ENCODE results near the gene AMER3.

AMER3 gene

GRCh38 chr2:130762910-130763385, 7.6 kb downstream of the AMER3 start:
- DNase-seq (ENCODE audit: insufficient read length, low spot score) (no peak), FAIRE-seq (no peak)
- no peak for TF ChIP-seq CTCF (IDR thresholded peaks at IDR 0.05; ENCODE audit: insufficient read depth, missing control alignments)

- no peak for FAIRE-seq
- DNase-seq (ENCODE audit: insufficient read length, low spot score) = no peak
- no peak for TF ChIP-seq CTCF (IDR thresholded peaks at IDR 0.05; ENCODE audit: insufficient read depth, missing control alignments)
These were observed 8.1 kb downstream of the AMER3 start for GRCh38 chr2:130763405-130763804.

- FAIRE-seq (no peak), DNase-seq (ENCODE audit: insufficient read length, low spot score) (no peak)
- TF ChIP-seq CTCF (IDR thresholded peaks at IDR 0.05; ENCODE audit: insufficient read depth, missing control alignments) = no peak
These were observed 8.9 kb downstream of the AMER3 start for GRCh38 chr2:130764035-130764820.

GRCh38 chr2:130764821-130765115, 9.4 kb downstream of the AMER3 start:
- no peak for TF ChIP-seq CTCF (IDR thresholded peaks at IDR 0.05; ENCODE audit: insufficient read depth, missing control alignments)
- FAIRE-seq = no peak
- DNase-seq (ENCODE audit: insufficient read length, low spot score) = no peak

GRCh38 chr2:130765464-130765863, 10.1 kb downstream of the AMER3 start:
- TF ChIP-seq CTCF (IDR thresholded peaks at IDR 0.05; ENCODE audit: insufficient read depth, missing control alignments) = no peak
- DNase-seq (ENCODE audit: insufficient read length, low spot score) = no peak
- no peak for FAIRE-seq

GRCh38 chr2:130766037-130766436, 10.7 kb downstream of the AMER3 start:
- TF ChIP-seq CTCF (IDR thresholded peaks at IDR 0.05; ENCODE audit: insufficient read depth, missing control alignments) = no peak
- DNase-seq (ENCODE audit: insufficient read length, low spot score) (no peak), FAIRE-seq (no peak)

- DNase-seq (ENCODE audit: insufficient read length, low spot score) = no peak
- no peak for TF ChIP-seq CTCF (IDR thresholded peaks at IDR 0.05; ENCODE audit: insufficient read depth, missing control alignments)
- no peak for FAIRE-seq
These were observed 11.5 kb downstream of the AMER3 start for GRCh38 chr2:130766711-130767407.

Measured in D721Med (cell line).